Stimulated activated CD4-positive, alpha-beta T cell treated with anti-CD3 and anti-CD28 coated beads, TNF-alpha, amount 100 ng/mL, for 24 hours (primary cell): Measurements from ENCODE around the gene ALKBH5.
A peak's percentile ranks its signal among the peaks of the same experiment; 100 is the strongest.

Source experiments
- DNase-seq, 3 experiments: peaks; one replicate each; pipeline ENCODE4 v3.0.0-alpha.2; 2020; ENCODE audit warnings: low read depth in 3 of 3

Gene ALKBH5

DNA sequence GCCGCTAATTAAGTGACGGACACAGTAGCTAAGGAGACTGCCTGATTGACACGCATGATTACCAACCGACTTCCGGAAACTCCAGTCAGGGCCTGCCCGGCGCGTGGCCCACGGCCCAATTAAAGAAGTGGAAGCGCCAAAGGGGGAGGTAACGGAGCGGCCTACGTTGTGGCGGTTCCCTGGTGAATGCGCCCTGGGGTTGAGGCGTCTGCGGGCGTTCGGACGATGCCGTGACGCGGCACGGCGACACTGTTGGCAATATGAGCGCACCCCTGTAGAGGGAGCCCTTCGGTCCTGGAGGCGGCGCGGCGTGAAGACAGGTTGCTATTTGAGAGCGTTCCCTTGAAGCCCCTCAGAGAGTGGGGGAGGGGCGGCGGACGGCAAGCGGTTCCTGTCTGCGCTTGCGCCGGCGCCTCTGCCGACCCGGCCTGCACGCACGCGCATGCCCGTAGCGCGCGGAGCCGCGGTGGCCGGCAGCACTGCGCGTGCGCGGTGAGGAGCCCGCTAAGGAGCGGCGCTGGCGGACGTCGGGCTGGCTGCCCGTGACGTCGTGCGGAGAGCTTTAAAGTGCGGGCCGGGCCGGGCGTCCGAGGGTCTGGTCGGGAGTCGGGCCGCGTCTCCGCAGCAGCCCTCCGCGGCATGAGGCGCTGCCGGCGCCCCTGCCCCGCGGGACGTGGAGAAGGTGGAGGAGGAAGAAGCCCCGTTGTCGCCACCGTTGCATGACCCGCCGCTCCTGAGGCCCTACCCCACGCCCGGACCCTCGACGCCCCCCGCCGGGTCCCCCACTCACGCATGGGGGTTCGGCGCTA, at the start of gene ALKBH5:
Gene ALKBH5 (plus strand): TSS at position 495 of the 809 bp plus-strand sequence. CDS start 416 bp downstream, outside the sequence.
- peak; percentile 91 to 95 (median 94) for DNase-seq

DNA sequence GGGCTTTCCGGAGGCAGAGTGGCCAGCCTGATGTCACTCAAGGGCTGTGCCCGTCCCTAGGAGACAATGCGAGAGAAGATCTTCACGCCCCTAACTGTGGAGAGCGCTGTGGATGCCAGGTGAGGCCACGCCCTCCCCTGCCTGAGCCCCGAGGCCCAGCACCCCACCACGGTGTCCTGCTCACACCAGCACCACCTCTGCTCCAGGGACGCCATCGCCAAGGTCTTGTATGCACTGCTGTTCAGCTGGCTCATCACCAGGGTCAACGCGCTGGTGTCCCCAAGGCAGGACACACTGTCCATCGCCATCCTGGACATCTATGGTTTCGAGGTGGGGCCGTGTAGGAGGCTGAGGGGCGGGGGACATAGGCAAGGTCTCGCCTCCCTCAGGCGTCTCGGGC, 47.3 kb upstream of the ALKBH5 start:
- DNase-seq, result no peak

GRCh38 chr17:18138065-18138749, 45.4 kb upstream of the ALKBH5 start:
- no peak for DNase-seq

GRCh38 chr17:18139092-18139491, 44.5 kb upstream of the ALKBH5 start:
- DNase-seq, result no peak

DNA sequence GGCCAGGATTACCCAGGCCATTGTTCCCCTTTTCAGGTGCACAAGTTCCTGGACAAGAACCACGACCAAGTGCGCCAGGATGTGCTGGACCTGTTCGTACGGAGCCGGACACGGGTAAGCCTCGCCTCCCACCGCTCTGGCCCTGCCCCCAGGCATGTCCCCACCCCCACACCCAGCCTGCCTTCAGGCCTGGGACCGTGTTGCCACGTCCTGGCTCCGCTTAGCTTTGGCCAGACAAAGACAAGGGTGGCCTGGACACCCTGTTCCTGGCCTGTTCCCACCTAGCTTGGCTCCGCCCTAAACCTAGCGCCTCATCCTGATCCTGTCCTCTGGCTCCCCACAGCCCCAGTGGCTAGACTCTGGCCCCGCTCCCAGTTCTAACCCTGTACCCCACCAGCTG, 44.1 kb upstream of the ALKBH5 start:
- DNase-seq, result no peak

DNA sequence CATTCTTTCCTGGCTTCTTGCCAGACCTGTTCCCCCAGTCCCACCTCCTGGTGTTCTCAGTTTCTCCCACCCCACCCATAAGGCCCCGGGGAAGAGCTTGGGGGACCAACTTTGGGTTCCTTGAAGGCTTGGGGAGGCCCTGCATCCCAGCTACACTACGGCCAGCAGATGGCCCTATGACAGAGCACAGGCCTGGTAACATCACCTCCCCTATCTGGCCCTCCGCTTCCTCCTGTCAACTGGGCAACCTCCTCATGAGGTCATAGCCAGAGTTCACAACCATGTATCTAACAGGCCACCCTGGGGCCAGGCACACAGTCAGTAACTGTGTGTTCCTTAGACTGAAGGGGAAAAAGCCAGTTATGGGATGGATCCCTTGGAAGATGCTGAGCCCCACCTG, 43.7 kb upstream of the ALKBH5 start:
- no peak for DNase-seq

- DNase-seq, result no peak
Measured at GRCh38 chr17:18140648-18141047, 43.0 kb upstream of the ALKBH5 start.

GRCh38 chr17:18141210-18141803, 42.3 kb upstream of the ALKBH5 start:
- peak in 1 of 3 experiments; percentile 27 for DNase-seq

GRCh38 chr17:18142417-18142816, 41.2 kb upstream of the ALKBH5 start:
- DNase-seq, result no peak

GRCh38 chr17:18143044-18143936, 40.3 kb upstream of the ALKBH5 start:
- DNase-seq, result no peak

- no peak for DNase-seq
Measured at GRCh38 chr17:18144261-18144660, 39.4 kb upstream of the ALKBH5 start.

DNA sequence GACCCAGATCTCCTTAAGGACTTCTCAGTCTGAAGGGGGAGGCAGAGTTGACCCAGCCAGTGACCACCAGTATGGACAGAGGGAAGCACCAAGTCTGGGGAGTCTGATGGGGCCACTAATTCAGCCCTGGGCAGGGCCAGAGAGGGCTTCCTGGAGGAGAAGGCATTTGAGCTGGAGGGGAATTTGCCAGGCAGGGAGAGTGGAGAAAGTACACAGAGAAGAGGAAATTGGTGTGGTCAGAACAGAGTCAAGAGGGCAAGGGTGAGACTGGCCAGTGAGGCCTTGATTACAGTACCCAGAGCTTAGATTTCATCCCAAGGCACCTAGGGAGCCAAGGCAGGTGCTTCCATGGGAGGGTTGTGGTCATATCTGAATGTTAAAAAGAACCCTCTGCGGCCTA, 38.8 kb upstream of the ALKBH5 start:
- no peak for DNase-seq

- no peak for DNase-seq
Measured at GRCh38 chr17:18145811-18146210, 37.8 kb upstream of the ALKBH5 start.

DNA sequence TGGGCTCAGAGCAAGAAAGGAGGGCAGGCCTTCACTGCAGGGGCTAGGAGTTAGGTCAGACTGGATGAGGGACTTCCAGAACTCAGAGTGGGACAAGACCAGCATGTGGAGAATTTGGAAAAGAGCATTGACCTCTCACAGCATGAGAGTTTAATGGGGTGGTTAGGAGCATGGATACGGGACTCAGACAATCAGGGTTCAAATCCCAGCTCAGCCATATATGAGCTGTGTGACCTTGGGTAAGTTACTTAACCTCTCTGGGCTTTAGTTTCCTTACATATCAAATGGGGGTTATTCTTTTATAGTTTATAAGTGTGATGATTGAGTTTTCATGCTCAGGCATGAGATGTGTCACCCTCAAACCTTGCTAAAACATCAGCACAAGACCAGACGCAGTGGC, 37.4 kb upstream of the ALKBH5 start:
- no peak for DNase-seq

- no peak for DNase-seq
Measured at GRCh38 chr17:18146980-18147379, 36.6 kb upstream of the ALKBH5 start.

GRCh38 chr17:18148586-18148985, 35.0 kb upstream of the ALKBH5 start:
- DNase-seq, result no peak

GRCh38 chr17:18151290-18151689, 32.3 kb upstream of the ALKBH5 start:
- DNase-seq, result no peak

GRCh38 chr17:18155179-18155578, 28.4 kb upstream of the ALKBH5 start:
- DNase-seq, result no peak

DNA sequence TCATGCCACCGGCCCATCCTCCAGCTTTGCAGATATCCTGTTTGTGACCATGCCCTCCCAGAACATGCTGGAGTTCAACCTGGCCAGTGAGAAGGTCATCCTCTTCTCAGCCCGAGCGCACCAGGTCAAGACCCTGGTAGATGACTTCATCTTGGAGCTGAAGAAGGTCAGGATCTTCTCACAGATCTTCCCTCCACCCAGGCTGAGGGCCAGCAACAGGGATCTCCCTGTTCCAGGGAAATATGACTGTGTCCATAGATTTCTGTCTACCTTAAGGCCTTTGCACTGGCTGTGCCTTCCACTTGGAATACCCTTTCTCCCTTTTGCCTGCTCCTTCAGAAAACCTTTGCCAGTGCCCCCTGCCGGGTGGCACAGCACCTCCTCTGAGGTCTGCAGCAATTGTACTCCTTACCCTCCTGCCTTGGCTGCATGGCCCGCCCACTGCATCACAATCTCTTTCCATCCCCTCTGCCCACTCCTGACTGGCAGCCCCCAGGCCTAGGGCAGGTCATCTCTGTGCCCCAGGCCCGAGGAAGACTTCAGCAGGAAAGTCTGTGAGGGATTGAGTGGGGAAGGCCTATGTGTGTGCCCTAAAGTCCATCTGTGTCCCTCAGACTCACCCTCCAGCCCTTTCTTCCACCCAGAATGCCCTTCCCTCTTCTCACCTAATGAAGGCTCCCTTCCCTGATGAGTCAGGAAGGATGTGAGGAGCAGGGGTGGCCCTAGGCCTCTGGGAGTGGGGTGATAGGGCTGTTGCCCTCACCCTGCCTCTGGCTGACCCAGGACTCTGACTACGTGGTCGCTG, 27.3 kb upstream of the ALKBH5 start:
- DNase-seq, result no peak

DNA sequence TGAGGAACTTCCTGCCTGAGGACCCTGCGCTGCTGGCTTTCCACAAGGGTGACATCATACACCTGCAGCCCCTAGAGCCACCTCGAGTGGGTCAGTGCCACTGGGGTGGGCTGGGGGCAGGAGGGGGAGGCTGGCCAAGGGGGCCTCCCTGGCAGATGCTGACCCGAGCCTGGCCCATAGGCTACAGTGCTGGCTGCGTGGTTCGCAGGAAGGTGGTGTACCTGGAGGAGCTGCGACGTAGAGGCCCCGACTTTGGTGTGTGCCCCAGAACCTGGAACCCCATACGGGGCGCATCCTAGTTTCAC, 26.7 kb upstream of the ALKBH5 start:
- no peak for DNase-seq

DNA sequence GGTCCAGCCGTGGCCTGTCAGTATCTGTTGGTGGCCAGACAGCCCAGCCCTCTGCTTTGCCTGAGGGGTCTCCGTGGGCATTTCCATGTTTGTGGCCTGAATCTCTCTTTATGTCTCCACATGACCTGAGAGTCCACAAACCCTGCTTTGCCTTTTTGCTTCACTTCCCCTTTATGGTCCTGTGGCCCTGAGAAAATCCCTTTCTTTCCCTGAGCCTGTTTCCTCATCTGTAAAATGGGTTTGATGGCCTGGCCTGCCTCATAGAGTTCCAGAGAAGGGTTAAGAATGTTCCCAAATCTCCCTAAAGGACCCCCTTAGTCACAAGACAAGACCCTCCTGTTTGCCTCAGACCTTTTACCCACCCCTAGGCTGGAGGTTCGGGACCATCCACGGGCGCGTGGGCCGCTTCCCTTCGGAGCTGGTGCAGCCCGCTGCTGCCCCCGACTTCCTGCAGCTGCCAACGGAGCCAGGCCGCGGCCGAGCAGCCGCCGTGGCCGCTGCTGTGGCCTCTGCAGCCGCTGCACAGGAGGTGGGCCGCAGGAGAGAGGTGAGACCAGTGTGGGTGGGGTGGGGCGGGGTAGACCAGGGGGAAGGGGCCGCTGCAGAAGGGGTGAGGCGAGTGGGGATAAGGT, 26.2 kb upstream of the ALKBH5 start:
- DNase-seq, result no peak
